Stimulated activated memory B cell treated with anti-CD40 and anti-IgM and Interleukin-4, amounts not matched to agents 10 μg/mL and 1 μg/mL and 100 μg/mL, for 72 hours (primary cell): ENCODE measurements around the gene TNFSF18.
"Not testable (repeated sequence)": the region's sequence is repeated elsewhere in the genome, so short reads cannot be mapped to it uniquely, and the experiment has no call there.

Experiments
- ATAC-seq: fragments of 150-1000 bp; cut with Tn5 transposase; 2 replicates; pipeline ENCODE4 v1.10.0; 2021
- H3K27ac Mint-ChIP-seq: one replicate; pipeline ENCODE4 v1.8.0; 2022; ENCODE audit warnings: mild to moderate bottlenecking, mixed read lengths
- H3K27me3 Mint-ChIP-seq: one replicate; pipeline ENCODE4 v1.8.0; 2022; ENCODE audit warnings: mixed read lengths
- H3K36me3 Mint-ChIP-seq: one replicate; pipeline ENCODE4 v1.8.0; 2022; ENCODE audit warnings: mixed read lengths
- H3K4me1 Mint-ChIP-seq: one replicate; pipeline ENCODE4 v1.8.0; 2022; ENCODE audit warnings: mixed read lengths
- H3K4me3 Mint-ChIP-seq: one replicate; pipeline ENCODE4 v1.8.0; 2022; ENCODE audit warnings: mild to moderate bottlenecking, moderate library complexity, mixed read lengths
- H3K9me3 Mint-ChIP-seq: one replicate; pipeline ENCODE4 v1.8.0; 2022; ENCODE audit warnings: mixed read lengths

The TNFSF18 gene

GRCh38 chr1:173050865-173051264, at the start of gene TNFSF18:
Gene TNFSF18, minus strand, starts transcription at chr1:173050941. Its CDS starts 45 bp downstream, at chr1:173050896.
- ATAC-seq, result no peak
- peaks cover 25% of the 10 kb centered on the region for H3K4me1 Mint-ChIP-seq
- H3K4me3 Mint-ChIP-seq, result no peak within 1 kb of the TSS
- no peak within 1 kb of the TSS for H3K27ac Mint-ChIP-seq
- H3K27me3 Mint-ChIP-seq, result peaks cover 2% of the 10 kb centered on the region
- no peaks in the 10 kb centered on the region for H3K9me3 Mint-ChIP-seq
- H3K36me3 Mint-ChIP-seq, result no peaks in the 10 kb centered on the region

GRCh38 chr1:173099166-173099565, 48.4 kb upstream of the TNFSF18 start:
- no peak for ATAC-seq

GRCh38 chr1:173098117-173098516, 47.4 kb upstream of the TNFSF18 start:
- Mint-ChIP-seq H3K4me1 (no peaks in the 10 kb centered on the region), H3K4me3 (no peak overlapping the region), H3K27me3 (no peaks in the 10 kb centered on the region), H3K9me3 (peaks cover 6% of the 10 kb centered on the region), H3K36me3 (peaks cover 2% of the 10 kb centered on the region), H3K27ac (no peak overlapping the region)
- no peak for ATAC-seq

More at GRCh38 chr1:173099166-173099565, 48.4 kb upstream of the TNFSF18 start:
- Mint-ChIP-seq H3K9me3 (peaks cover 14% of the 10 kb centered on the region), H3K36me3 (peaks cover 10% of the 10 kb centered on the region), H3K4me1 (no peaks in the 10 kb centered on the region), H3K27ac (no peak overlapping the region), H3K4me3 (no peak overlapping the region), H3K27me3 (no peaks in the 10 kb centered on the region)

- no peaks in the 10 kb centered on the region for H3K9me3 Mint-ChIP-seq
- H3K4me1 Mint-ChIP-seq, result no peaks in the 10 kb centered on the region
- no peaks in the 10 kb centered on the region for H3K36me3 Mint-ChIP-seq
- H3K27me3 Mint-ChIP-seq, result no peaks in the 10 kb centered on the region
- ATAC-seq, result no peak
- H3K27ac Mint-ChIP-seq, result no peak overlapping the region
- H3K4me3 Mint-ChIP-seq, result no peak overlapping the region
These were observed 46.3 kb upstream of the TNFSF18 start for GRCh38 chr1:173097001-173097400.

- Mint-ChIP-seq H3K36me3 (no peaks in the 10 kb centered on the region), H3K27me3 (no peaks in the 10 kb centered on the region), H3K4me1 (no peaks in the 10 kb centered on the region), H3K9me3 (no peaks in the 10 kb centered on the region), H3K27ac (no peak overlapping the region), H3K4me3 (no peak overlapping the region)
- no peak for ATAC-seq
These were observed 44.9 kb upstream of the TNFSF18 start for GRCh38 chr1:173095632-173096031.

- Mint-ChIP-seq H3K4me3 (no peak overlapping the region), H3K27ac (no peak overlapping the region), H3K27me3 (peaks cover 8% of the 10 kb centered on the region), H3K4me1 (no peaks in the 10 kb centered on the region), H3K36me3 (no peaks in the 10 kb centered on the region), H3K9me3 (no peaks in the 10 kb centered on the region)
- no peak for ATAC-seq
These were observed 43.8 kb upstream of the TNFSF18 start for GRCh38 chr1:173094541-173094940.

GRCh38 chr1:173093691-173094445, 43.1 kb upstream of the TNFSF18 start:
- no peak overlapping the region for H3K4me3 Mint-ChIP-seq
- H3K4me1 Mint-ChIP-seq, result no peaks in the 10 kb centered on the region
- no peaks in the 10 kb centered on the region for H3K36me3 Mint-ChIP-seq
- H3K9me3 Mint-ChIP-seq, result no peaks in the 10 kb centered on the region
- H3K27me3 Mint-ChIP-seq, result peaks cover 8% of the 10 kb centered on the region
- ATAC-seq, result no peak
- no peak overlapping the region for H3K27ac Mint-ChIP-seq

GRCh38 chr1:173084292-173084691, 33.6 kb upstream of the TNFSF18 start:
- H3K36me3 Mint-ChIP-seq, result no peaks in the 10 kb centered on the region
- ATAC-seq, result no peak
- no peaks in the 10 kb centered on the region for H3K27me3 Mint-ChIP-seq
- no peaks in the 10 kb centered on the region for H3K9me3 Mint-ChIP-seq
- H3K4me1 Mint-ChIP-seq, result no peaks in the 10 kb centered on the region
- no peak overlapping the region for H3K27ac Mint-ChIP-seq
- no peak overlapping the region for H3K4me3 Mint-ChIP-seq

GRCh38 chr1:173082913-173083312, 32.2 kb upstream of the TNFSF18 start:
- no peak for ATAC-seq
- Mint-ChIP-seq H3K4me3 (no peak overlapping the region), H3K4me1 (no peaks in the 10 kb centered on the region), H3K27ac (no peak overlapping the region), H3K27me3 (no peaks in the 10 kb centered on the region), H3K9me3 (no peaks in the 10 kb centered on the region), H3K36me3 (no peaks in the 10 kb centered on the region)

GRCh38 chr1:173074217-173074616, 23.5 kb upstream of the TNFSF18 start:
- ATAC-seq, H3K27ac Mint-ChIP-seq, H3K4me1 Mint-ChIP-seq, H3K9me3 Mint-ChIP-seq, H3K4me3 Mint-ChIP-seq, H3K36me3 Mint-ChIP-seq: not testable (repeated sequence)
- peaks cover 19% of the 10 kb centered on the region for H3K27me3 Mint-ChIP-seq

- Mint-ChIP-seq H3K4me3 (no peak overlapping the region), H3K27ac (no peak overlapping the region), H3K27me3 (peaks cover 15% of the 10 kb centered on the region), H3K9me3 (no peaks in the 10 kb centered on the region), H3K4me1 (peaks cover 9% of the 10 kb centered on the region), H3K36me3 (no peaks in the 10 kb centered on the region)
- ATAC-seq, result no peak
These were observed 13.3 kb upstream of the TNFSF18 start for GRCh38 chr1:173064011-173064410.

GRCh38 chr1:173063171-173063570, 12.4 kb upstream of the TNFSF18 start:
- H3K36me3 Mint-ChIP-seq, result no peaks in the 10 kb centered on the region
- H3K27ac Mint-ChIP-seq, result no peak overlapping the region
- peaks cover 15% of the 10 kb centered on the region for H3K27me3 Mint-ChIP-seq
- H3K4me1 Mint-ChIP-seq, result peaks cover 9% of the 10 kb centered on the region
- H3K9me3 Mint-ChIP-seq, result no peaks in the 10 kb centered on the region
- ATAC-seq, result no peak
- no peak overlapping the region for H3K4me3 Mint-ChIP-seq

- H3K4me1 Mint-ChIP-seq, result peaks cover 17% of the 10 kb centered on the region
- peaks cover 15% of the 10 kb centered on the region for H3K27me3 Mint-ChIP-seq
- no peak overlapping the region for H3K4me3 Mint-ChIP-seq
- H3K27ac Mint-ChIP-seq, result no peak overlapping the region
- ATAC-seq, result no peak
- no peaks in the 10 kb centered on the region for H3K36me3 Mint-ChIP-seq
- H3K9me3 Mint-ChIP-seq, result no peaks in the 10 kb centered on the region
These were observed 11.6 kb upstream of the TNFSF18 start for GRCh38 chr1:173062150-173062938.

GRCh38 chr1:173058556-173058955, 7.8 kb upstream of the TNFSF18 start:
- H3K4me3 Mint-ChIP-seq, result no peak overlapping the region
- no peak overlapping the region for H3K27ac Mint-ChIP-seq
- H3K36me3 Mint-ChIP-seq, result no peaks in the 10 kb centered on the region
- ATAC-seq, result no peak
- peaks cover 17% of the 10 kb centered on the region for H3K27me3 Mint-ChIP-seq
- peaks cover 9% of the 10 kb centered on the region for H3K4me1 Mint-ChIP-seq
- no peaks in the 10 kb centered on the region for H3K9me3 Mint-ChIP-seq

GRCh38 chr1:173057984-173058383, 7.2 kb upstream of the TNFSF18 start:
- H3K9me3 Mint-ChIP-seq, result no peaks in the 10 kb centered on the region

GRCh38 chr1:173056365-173056764, 5.6 kb upstream of the TNFSF18 start:
- Mint-ChIP-seq H3K27ac (no peak overlapping the region), H3K27me3 (peaks cover 17% of the 10 kb centered on the region), H3K9me3 (no peaks in the 10 kb centered on the region), H3K4me1 (peaks cover 9% of the 10 kb centered on the region), H3K36me3 (no peaks in the 10 kb centered on the region), H3K4me3 (no peak overlapping the region)
- no peak for ATAC-seq

More at GRCh38 chr1:173057984-173058383, 7.2 kb upstream of the TNFSF18 start:
- Mint-ChIP-seq H3K4me1 (peaks cover 9% of the 10 kb centered on the region), H3K4me3 (no peak overlapping the region), H3K36me3 (no peaks in the 10 kb centered on the region), H3K27ac (no peak overlapping the region), H3K27me3 (peaks cover 17% of the 10 kb centered on the region)
- no peak for ATAC-seq
